Left ventricle myocardium inferior (tissue), 1 donor: ENCODE data around the gene RAB11FIP4. TPM values are rescaled to one million over a fixed set of nuclear protein-coding genes. Genes with fewer than 3 reads are reported as not detected.
A peak's percentile ranks its signal among the peaks of the same experiment; 100 is the strongest.
"Not testable (repeated sequence)": the region's sequence is repeated elsewhere in the genome, so short reads cannot be mapped to it uniquely, and the experiment has no call there.

Experiments
- DNase-seq: peaks from one replicate; pipeline ENCODE4 v3.0.0-alpha.2; 2020
- H3K27ac ChIP-seq: fragments of 200-600 bp; replicated peaks from 2 replicates; pipeline ENCODE4 v1.8.0; 2021
- H3K27me3 ChIP-seq: fragments of 200-600 bp; 2 replicates; pipeline ENCODE4 v1.8.0; 2021; ENCODE audit warnings: low read depth
- H3K36me3 ChIP-seq: fragments of 200-600 bp; 2 replicates; pipeline ENCODE4 v1.8.0; 2021
- H3K4me1 ChIP-seq: fragments of 200-600 bp; 2 replicates; pipeline ENCODE4 v1.8.0; 2021
- H3K4me3 ChIP-seq: fragments of 200-600 bp; 2 replicates; pipeline ENCODE4 v1.8.0; 2021; ENCODE audit warnings: mild to moderate bottlenecking, moderate library complexity
- H3K9me3 ChIP-seq: fragments of 200-600 bp; replicated peaks from 2 replicates; pipeline ENCODE4 v1.8.0; 2021
- intact Hi-C: fragments of 100-400 bp; cut with micrococcal nuclease; formaldehyde crosslinking; loops from one replicate; pipeline ENCODE4 v1.11.0; 2022
- long read RNA-seq: library from polyadenylated mRNA; unstranded; transcript quantifications from one replicate; pipeline ENCODE4 v2.0.0, GENCODE V29; 2021
- total RNA-seq: library from RNA; stranded (reverse); fragmentation: NEBNext Ultra II Directional; extraction: Animal tissue kit (Norgen Biotek cat#: 25700); gene quantifications from one replicate; pipeline ENCODE4 v1.2.1, GENCODE V29; 2021
- TF ChIP-seq, protein P1 (sequence below): fragments of 200-600 bp; IDR thresholded peaks from 2 replicates; pipeline ENCODE4 v1.8.0; 2021; ENCODE audit warnings: antibody characterized with exemption, mild to moderate bottlenecking, borderline replicate concordance
- donor health status: DM: no; HTN: yes; CAD: no; lungs with severe emphysema.

RAB11FIP4 gene, protein sequence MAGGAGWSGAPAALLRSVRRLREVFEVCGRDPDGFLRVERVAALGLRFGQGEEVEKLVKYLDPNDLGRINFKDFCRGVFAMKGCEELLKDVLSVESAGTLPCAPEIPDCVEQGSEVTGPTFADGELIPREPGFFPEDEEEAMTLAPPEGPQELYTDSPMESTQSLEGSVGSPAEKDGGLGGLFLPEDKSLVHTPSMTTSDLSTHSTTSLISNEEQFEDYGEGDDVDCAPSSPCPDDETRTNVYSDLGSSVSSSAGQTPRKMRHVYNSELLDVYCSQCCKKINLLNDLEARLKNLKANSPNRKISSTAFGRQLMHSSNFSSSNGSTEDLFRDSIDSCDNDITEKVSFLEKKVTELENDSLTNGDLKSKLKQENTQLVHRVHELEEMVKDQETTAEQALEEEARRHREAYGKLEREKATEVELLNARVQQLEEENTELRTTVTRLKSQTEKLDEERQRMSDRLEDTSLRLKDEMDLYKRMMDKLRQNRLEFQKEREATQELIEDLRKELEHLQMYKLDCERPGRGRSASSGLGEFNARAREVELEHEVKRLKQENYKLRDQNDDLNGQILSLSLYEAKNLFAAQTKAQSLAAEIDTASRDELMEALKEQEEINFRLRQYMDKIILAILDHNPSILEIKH
- total RNA-seq = 8.3 TPM
- long read RNA-seq, transcript RAB11FIP4-201 (13 exons, 1,968 nt) = major isoform, 10 of 20 reads
- long read RNA-seq, partial matches to known transcripts = 8 of 20 reads
- long read RNA-seq, other reads (novel, unspliced or antisense) = 2 of 20 reads

DNA sequence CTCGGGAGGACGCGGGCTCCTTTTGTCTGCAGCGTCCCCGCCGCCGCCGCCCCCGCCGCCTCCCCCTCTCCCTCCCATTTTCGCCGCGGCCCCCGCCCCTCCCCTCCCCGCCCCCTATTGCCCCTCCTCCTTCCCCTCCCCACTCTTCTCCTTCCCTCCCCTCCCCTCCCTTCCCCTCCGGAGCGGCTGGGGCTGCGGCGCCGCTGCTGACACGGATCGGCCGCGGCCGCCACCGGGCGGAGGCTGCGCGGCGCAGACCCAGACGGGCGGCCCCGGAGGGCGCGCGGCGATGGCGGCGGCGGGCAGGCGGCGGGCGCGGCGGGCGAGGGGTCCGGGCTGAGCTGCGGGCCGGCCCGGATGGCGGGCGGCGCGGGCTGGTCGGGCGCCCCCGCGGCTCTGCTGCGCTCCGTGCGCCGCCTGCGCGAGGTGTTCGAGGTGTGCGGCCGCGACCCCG is at the start of gene RAB11FIP4:
Gene RAB11FIP4 (plus strand): TSS at position 180 of the 454 bp plus-strand sequence. CDS start 178 bp downstream, at position 358.
- Histone ChIP-seq H3K9me3 (no peaks in the 10 kb centered on the region), H3K36me3 (no peaks in the 10 kb centered on the region), H3K27me3 (peaks cover 68% of the 10 kb centered on the region), H3K4me1 (peaks cover 22% of the 10 kb centered on the region), H3K4me3 (peak within 1 kb of the TSS; percentile 66), H3K27ac (no peak within 1 kb of the TSS)
- DNase-seq = no peak
- intact Hi-C loops = no loop called here
- TF ChIP-seq, protein P1, sequence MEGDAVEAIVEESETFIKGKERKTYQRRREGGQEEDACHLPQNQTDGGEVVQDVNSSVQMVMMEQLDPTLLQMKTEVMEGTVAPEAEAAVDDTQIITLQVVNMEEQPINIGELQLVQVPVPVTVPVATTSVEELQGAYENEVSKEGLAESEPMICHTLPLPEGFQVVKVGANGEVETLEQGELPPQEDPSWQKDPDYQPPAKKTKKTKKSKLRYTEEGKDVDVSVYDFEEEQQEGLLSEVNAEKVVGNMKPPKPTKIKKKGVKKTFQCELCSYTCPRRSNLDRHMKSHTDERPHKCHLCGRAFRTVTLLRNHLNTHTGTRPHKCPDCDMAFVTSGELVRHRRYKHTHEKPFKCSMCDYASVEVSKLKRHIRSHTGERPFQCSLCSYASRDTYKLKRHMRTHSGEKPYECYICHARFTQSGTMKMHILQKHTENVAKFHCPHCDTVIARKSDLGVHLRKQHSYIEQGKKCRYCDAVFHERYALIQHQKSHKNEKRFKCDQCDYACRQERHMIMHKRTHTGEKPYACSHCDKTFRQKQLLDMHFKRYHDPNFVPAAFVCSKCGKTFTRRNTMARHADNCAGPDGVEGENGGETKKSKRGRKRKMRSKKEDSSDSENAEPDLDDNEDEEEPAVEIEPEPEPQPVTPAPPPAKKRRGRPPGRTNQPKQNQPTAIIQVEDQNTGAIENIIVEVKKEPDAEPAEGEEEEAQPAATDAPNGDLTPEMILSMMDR = no peak

DNA sequence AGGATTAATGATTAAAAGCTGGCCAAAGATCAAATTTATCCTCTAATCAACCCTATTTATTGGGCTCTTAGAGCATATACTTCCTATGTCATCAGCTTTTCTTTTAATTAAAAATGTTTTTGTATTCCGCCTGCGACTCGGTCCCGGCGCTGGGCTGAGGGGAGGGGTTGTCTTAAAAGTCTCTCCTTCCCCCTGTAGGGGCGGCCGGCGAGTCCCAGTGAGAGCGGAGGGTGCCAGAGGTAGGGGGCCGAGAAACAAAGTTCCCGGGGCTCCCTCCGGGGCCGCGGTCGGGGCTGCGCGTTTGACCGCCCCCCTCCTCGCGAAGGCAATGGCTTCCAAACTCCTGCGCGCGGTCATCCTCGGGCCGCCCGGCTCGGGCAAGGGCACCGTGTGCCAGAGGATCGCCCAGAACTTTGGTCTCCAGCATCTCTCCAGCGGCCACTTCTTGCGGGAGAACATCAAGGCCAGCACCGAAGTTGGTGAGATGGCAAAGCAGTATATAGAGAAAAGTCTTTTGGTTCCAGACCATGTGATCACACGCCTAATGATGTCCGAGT is 46.2 kb upstream of the RAB11FIP4 start:
- intact Hi-C loops, DNase-seq, H3K27ac ChIP-seq, H3K4me1 ChIP-seq, H3K27me3 ChIP-seq, H3K4me3 ChIP-seq, H3K9me3 ChIP-seq: not testable (repeated sequence)
- peaks cover 65% of the 10 kb centered on the region for H3K36me3 ChIP-seq

DNA sequence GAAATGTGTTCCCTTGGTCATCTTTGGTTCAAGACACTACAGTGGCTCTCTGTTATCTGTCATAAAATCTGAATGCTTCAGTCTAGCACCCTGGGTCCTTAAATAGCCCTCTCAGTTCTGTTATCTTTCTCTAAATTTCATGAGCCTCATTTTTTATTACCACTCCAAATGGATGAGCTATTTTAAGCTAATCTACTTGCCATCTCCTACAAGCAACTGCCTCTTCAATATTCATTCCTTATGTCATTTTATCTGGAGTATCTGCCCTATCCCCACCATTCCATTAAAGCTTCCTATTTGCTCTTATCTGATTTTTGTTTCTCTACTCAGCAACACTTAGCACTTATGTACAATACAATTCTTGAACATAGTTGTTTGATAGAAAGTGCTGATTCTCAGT is 42.0 kb upstream of the RAB11FIP4 start:
- H3K9me3 ChIP-seq = no peaks in the 10 kb centered on the region
- intact Hi-C loops = no loop called here
- TF ChIP-seq, protein P1 = no peak
- H3K4me3 ChIP-seq = no peak overlapping the region
- no peak for DNase-seq
- H3K27me3 ChIP-seq = no peaks in the 10 kb centered on the region
- no peaks in the 10 kb centered on the region for H3K4me1 ChIP-seq
- no peak overlapping the region for H3K27ac ChIP-seq
- peaks cover 65% of the 10 kb centered on the region for H3K36me3 ChIP-seq

DNA sequence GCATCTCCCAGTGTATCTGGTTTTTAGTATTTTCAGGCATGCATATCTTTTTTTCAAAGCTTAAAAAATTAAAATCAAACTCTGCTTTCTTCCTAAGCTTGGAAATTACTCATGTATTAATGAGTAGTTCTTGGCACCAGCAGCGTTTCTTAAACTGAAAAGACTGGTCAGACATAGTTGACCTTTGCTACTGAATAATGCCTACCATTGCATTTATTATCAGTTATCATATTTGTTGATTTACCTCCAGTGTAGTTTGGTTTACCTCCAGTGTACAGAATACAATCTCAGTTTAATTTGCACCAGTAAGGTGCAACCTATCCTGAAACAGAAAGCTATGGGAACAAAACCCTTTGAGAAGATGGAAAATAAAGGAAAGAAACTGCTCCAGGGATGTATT is 35.5 kb upstream of the RAB11FIP4 start:
- intact Hi-C loops = no loop called here
- no peaks in the 10 kb centered on the region for H3K4me1 ChIP-seq
- no peak overlapping the region for H3K27ac ChIP-seq
- H3K9me3 ChIP-seq = no peaks in the 10 kb centered on the region
- peaks cover 98% of the 10 kb centered on the region for H3K36me3 ChIP-seq
- H3K27me3 ChIP-seq = no peaks in the 10 kb centered on the region
- TF ChIP-seq, protein P1 = no peak
- no peak for DNase-seq
- no peak overlapping the region for H3K4me3 ChIP-seq

DNA sequence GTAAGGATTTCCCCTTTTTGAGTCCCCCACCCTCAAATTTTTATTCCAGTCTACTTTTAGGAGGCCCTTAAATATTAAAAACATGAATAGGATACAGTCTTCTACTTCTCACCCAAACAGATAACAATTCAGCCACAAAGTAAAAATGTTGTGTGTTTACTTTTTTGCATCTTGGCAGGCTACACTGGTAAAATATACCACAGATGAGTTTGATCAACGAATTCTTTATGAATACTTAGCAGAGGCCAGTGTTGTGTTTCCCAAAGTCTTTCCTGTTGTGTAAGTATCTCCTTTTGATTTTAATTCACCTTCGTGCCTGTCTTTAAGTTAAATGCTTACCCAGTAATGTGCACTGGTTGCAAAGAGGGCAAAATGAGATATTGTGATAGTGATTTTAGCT is 34.4 kb upstream of the RAB11FIP4 start:
- TF ChIP-seq, protein P1 = no peak
- Histone ChIP-seq H3K4me3 (no peak overlapping the region), H3K4me1 (no peaks in the 10 kb centered on the region), H3K27me3 (no peaks in the 10 kb centered on the region), H3K36me3 (peaks cover 98% of the 10 kb centered on the region), H3K27ac (no peak overlapping the region), H3K9me3 (no peaks in the 10 kb centered on the region)
- no peak for DNase-seq
- intact Hi-C loops = no loop called here
